Right ventricle myocardium inferior (tissue), 1 donor: ENCODE results near the gene ANK3. TPM values are rescaled to one million over a fixed set of nuclear protein-coding genes. Genes with fewer than 3 reads are reported as not detected.
"Not testable (repeated sequence)": the region's sequence is repeated elsewhere in the genome, so short reads cannot be mapped to it uniquely, and the experiment has no call there.

ENCODE experiments used
- ATAC-seq: fragments of 200-7000 bp; cut with Tn5 transposase; one replicate; pipeline ENCODE4 v1.9.1; 2020; ENCODE audit warnings: mild to moderate bottlenecking, moderate library complexity
- DNase-seq: peaks from one replicate; pipeline ENCODE4 v3.0.0; 2021; ENCODE audit errors: missing footprints
- intact Hi-C: fragments of 100-400 bp; cut with DNase I; formaldehyde crosslinking; loops from one replicate; pipeline ENCODE4 v1.11.0; 2022
- total RNA-seq: library from RNA; stranded (reverse); fragmentation: NEBNext Ultra II Directional; extraction: Animal tissue kit (Norgen Biotek cat#: 25700); gene quantifications from one replicate; pipeline ENCODE4 v1.2.1, GENCODE V29; 2021
- donor health status: DM: no; HTN: yes; CAD: no; lungs with severe emphysema.

ANK3 gene
- total RNA-seq, 1 donor from 2014 or later = 216 TPM

DNA sequence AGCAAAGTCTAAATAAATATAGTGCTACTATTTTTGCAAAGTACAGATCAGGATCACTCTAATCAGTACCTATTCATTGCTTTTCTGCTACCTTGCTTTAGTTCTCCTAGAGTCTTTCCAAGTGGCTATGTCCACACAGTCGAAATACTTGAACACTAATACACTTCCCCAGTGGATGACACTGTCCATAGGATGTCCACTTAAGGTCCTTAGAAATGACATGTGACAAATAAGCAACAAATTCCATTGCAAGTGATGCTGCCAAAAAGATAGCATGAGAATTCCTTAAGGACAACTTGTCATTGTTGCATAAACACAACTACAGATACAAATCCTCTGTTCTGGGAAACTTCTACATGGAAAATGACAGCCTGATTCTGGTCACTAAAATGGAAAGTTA, 93.6 kb downstream of the ANK3 start:
- no peak for DNase-seq
- intact Hi-C loops = loop anchor here (5.0 kb wide), 1 partner anchor 59 kb away; no protein-coding TSS in a partner anchor
- ATAC-seq = peak; percentile 33

DNA sequence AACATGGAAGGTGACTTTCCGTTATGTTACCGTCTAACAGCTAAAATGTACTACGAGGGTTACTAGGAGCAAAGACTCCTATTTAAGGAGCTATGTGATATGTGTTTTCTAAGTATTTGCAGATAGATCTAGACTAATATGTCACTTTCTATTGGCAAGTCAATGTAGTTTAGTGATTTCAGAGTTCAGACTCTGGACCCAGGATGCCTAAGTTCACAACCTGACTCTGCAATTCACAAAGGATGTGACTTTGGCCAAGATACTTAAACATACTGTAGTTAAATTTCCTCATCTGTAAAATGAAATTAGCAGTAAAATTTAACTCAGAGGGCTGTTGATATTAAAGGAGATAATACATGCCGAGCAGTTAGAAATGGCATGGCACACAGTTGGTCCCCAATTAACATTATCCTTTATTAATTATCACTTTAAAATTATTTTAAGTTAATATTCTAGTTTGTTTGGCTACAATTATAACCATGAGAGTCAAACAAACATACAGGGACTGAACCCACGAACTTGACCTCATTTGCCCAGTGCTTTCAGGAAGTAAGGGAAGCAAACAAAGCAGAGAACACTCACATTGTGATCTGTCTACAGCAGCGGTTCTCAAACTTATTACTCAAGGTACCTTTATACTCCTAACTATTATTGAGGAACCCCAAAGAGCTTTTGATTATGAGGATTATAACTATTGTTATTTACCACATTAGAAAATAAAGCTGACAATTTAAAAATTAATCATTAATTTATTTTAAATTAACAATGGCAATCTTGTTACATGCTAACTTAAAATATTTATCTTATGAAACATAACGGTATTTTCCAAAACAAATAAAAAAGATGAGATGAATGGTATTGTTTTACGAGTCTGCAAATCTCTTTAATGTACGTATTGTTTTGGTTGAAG, 94.4 kb downstream of the ANK3 start:
- DNase-seq (no peak), ATAC-seq (no peak)
- intact Hi-C loops = loop anchor here (5.0 kb wide), 1 partner anchor 58 kb away; no protein-coding TSS in a partner anchor

DNA sequence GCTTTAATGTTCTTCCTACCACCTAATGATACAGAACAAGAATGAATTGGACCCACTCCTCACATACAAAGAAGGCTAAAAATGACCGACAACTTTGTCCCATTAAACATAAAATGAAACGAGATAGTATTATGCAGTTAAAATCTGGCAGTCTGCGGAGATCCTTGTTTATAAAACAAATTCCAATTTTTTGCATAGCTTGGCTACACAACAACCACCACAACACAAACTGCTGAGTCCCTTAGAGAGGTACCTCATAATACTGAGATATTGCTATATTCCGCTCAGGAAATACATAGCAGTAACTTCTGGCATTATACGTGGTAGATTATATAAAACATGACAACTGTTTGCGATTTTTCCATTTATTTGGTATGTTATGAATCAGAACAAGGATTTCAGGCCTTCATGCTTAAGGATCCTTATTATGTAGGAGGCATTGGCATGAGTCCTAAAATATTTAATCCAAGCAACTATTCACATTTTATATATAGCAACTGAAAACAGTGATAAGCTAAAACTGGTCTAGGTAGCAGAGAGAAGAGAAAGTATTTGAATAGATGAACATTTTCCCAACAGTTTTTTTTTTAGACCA, 96.0 kb downstream of the ANK3 start:
- no peak for DNase-seq
- no peak for ATAC-seq
- intact Hi-C loops = no loop called here

DNA sequence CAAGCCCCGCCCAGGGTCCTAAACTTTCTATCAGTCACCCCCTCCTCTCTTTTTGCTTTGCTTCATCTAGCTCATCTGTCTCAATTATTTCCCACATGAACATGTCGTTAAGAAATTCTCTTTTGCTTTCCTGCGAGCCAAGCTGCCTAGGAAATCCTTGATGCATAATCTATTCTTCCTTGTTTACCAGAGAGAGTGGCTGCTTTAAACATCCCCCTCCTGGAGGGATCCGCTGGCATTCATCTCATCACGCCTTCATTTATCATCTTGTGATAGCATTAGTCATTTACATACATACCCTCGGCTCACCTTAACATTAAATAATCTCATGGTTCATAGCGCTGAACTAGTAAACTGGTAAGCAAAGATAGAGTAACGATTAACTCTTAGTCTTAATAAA, 96.7 kb downstream of the ANK3 start:
- intact Hi-C loops = no loop called here
- DNase-seq (no peak), ATAC-seq (no peak)

DNA sequence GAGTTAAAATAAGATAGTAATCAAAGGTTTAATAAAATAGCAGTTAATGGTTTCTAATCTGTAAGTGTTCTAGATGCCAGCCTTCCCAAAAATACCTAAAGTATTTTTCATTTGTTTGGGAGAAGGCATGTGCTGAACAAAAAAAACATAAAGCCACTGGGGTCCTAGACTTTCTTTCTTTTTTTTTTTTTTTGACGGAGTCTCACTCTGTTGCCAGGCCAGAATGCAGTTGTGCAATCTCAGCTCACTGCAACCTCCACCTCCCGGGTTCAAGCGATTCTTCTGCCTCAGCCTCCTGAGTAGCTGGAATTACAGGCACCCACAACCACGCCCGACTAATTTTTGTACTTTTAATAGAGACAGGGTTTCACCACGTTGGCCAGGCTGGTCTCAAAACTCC, 97.1 kb downstream of the ANK3 start:
- DNase-seq, ATAC-seq, intact Hi-C loops: not testable (repeated sequence)

DNA sequence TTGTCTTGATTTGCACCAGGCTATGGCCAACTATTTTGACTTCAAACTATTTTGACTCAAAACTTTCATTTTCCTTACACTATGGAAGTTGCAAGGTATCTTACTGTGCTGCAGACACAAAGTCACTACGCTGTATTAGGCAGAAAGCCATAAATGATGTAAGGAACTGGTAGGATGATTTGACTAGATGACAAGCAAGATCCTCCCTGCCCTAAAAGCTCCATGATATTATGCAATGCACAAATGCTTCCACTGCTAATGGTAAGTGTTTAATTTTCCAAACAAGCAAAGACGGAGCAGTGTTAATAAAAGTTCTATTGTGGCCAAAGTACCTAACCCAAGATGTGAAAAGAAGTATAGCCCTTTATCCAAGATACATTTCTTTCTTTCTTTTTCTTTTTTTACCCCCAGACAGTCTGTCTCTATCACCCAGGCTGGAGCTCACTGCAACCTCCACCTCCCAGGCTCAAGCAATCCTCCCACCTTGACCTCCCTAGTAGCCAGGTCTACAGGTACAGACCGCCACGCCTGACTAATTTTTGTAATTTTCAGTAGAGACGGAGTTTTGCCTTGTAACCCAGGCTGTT, 98.2 kb downstream of the ANK3 start:
- no peak for DNase-seq
- ATAC-seq = peak; percentile 14
- intact Hi-C loops = no loop called here

DNA sequence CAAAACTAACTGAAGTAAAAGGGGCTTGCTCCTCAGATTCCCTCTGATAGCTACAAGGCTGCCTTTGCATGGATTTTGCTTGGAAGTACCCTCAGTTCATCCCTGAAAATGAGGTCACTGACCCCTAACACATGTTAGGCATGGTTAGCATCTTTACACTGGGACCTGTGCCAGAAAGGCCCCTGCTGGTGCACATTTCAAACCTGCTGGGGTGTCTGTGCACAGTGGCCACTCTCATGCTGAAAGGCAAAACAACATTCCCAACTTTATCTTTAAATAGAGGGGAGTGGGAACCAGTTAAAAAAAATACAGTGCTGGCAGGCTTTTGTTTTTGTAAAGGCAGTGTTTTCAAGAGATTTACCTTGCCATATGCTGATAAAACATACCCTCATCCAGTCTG, 99.1 kb downstream of the ANK3 start:
- no peak for ATAC-seq

DNA sequence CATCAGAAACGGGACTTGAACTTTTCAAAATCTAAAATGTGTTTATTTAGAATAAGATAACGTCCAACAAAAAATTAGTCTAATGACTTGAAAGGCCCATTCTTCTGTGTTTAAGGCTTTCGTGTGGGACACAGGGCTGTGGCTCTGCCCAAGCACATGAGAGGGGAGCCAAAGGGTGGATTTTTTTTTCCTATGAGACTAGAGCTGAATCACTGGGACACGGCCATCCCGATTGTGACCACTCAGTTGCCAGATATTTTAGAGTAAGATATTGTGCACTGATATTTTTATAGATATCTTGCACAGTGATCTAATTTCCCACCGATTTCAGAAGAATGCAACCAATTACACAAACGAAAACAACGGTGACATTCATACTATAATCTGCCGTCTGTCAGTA, 99.9 kb downstream of the ANK3 start:
- DNase-seq (no peak), ATAC-seq (no peak)
- intact Hi-C loops = no loop called here

More for the DNA sequence above, 99.1 kb downstream of the ANK3 start:
- intact Hi-C loops = no loop called here
- DNase-seq = no peak

DNA sequence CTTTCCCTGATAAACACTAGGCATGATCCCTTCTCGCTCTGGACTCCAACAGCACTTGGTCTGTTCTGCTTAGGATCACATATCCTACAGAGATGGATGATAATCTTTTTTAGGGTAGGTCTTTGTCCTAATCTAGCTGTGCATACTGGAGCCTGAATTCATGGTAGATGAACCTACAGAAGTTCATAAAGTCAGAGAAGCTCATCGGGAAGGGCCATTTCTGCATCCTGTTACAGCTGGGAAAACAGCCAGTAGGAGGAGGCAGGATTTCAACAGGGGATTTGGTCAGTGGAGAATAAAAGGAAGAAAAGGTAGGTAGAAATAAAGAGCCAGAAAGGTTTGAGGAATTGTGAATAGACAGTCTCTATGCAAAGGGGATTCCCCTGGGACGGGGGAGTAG, 101.4 kb downstream of the ANK3 start:
- no peak for DNase-seq
- no peak for ATAC-seq
- intact Hi-C loops = no loop called here

DNA sequence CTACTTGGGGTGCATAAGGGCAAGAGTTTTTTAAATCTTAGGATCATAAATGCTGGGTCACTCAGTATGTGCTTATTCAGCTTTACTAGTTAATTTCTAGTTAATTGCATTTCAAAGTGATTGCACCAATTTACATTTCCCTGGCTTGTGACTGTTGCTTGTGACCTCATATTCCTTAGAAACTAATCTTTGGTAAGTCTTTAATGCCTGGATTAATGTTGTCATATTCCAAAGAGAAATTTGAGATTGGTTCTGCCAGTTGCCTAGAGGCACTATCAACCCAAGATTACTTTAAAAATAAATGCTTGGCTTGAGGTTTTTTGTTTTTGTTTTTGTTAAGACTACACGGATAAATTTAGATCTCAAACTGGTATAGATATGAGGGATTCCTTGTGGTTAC, 103.1 kb downstream of the ANK3 start:
- DNase-seq (no peak), ATAC-seq (no peak)
- intact Hi-C loops = no loop called here

DNA sequence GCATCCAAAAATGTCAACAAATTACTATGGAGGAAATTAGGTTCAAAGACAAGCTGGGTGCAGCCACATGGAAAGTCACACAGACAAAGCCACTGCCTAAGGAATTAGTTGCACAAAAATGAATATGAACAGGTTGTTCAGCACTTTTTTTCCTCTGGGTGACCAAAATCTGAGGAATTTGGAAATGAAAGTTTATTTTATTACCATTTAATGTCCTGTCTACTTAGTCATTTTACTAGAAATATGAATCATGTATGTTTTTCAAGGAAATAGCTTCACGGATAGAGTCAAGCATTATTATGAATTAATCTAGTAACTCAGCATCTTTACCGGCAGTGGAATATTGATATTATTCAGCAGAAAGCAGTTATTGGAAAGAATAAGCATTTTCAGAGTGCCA, 106.3 kb downstream of the ANK3 start:
- intact Hi-C loops = no loop called here
- no peak for ATAC-seq
- no peak for DNase-seq

DNA sequence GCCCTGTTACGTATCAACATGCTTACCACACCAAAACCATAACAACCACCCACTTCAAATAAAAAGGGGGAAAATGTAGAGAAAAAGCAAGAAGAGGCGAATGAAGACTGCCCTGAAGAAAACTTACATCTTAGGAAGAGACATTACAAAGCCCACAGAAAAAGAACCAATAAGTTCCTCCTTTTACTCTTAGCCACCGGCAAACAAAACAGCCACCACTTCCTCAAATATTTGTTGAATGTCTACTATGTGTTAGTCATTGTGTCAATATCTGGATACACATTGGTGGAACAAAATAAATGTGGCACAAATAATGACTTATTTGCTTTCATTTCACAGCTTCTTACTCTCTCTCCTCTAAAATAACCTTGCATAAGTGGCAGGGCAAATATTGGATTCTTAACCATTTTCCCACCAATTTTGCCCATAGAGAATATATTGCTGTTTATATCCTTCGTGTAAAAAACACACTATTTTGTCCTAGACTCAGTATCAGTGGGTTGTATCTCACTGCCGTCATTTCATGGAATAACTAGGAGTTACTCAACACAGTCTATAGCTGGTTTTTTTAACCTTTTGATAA, 106.8 kb downstream of the ANK3 start:
- DNase-seq = no peak
- intact Hi-C loops = no loop called here
- no peak for ATAC-seq

DNA sequence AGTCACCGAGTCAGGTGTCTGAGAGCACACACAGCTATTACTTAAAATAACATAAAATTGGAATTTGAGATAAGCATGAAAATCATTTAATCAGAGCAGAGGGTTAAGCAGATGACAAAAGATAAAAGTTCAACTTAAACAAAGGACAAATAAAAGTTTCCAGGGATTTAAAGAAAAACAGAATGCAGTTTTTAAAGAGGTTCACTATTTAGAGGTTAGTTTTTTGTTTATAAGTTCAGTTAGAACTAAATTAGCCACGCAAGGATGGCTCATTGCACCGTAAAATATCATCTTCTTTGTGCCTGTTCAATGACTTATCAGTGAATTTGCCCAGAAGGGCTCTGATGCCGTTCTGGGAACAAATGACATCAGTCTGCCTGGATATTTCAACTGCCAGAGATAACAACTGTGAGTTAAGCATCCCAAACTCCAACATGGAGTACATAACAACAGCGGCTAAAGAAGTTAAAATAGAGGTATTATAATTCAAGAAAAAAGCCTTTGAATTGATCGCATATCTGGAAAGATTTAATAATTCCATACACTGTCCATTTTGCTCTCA, 107.8 kb downstream of the ANK3 start:
- ATAC-seq = peak; percentile 81
- intact Hi-C loops = no loop called here
- no peak for DNase-seq

DNA sequence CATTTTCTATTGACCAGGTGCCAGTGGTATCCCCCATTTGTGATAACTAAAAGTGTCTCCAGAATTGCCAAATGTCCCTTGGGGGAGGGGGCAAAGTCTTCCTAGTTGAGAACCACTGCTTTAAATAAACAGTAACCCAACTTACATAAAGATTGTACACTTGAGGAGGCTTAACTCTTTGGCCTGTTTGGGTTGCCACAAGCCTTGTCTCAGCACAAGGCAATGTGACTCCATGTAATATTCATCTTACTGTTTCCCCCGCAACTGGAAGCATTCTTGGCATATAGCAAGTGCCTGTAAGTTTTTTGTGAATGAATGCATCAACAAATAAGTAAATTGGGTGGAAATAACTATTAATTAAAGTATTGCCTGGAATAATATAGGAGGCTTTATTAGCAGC, 108.3 kb downstream of the ANK3 start:
- ATAC-seq (no peak), DNase-seq (no peak)
- intact Hi-C loops = no loop called here

DNA sequence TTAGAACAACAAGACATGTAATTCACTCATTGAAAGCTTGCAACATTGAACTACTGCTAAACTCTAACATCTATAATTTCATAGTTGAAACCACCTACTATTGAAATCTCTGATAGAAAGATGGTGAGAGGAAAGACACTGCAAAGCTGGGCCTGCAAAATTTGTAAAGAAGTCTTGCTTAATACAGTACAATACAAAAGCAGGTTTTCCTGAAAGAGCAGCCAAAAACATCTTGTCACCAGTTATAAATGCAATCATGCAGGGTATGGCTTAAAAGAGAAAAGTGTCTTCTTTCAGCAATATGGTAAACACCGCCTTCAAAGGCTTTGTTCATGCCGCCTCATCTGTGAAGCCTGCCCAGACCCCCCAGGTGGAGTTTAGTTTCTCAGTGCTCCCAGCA, 109.2 kb downstream of the ANK3 start:
- DNase-seq (no peak), ATAC-seq (no peak)
- intact Hi-C loops = no loop called here

DNA sequence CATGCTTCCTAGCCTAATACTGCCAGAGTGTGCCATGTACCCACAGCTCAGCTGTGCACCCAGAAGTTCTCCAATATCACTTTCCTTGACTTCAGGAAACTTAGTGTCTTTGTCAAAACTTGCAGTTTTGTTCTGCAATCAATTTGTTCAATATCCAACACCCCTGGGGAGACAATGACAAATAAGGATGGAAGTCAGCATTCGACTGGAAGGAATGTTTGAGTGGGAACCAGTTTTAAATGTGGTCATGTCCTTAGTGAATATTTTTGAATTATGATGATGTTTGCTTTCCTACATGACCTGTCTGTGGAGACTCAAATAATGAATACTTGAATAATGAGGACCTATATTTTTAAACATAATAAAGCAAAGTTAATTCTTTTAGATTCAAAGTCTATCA, 112.0 kb downstream of the ANK3 start:
- intact Hi-C loops = no loop called here

DNA sequence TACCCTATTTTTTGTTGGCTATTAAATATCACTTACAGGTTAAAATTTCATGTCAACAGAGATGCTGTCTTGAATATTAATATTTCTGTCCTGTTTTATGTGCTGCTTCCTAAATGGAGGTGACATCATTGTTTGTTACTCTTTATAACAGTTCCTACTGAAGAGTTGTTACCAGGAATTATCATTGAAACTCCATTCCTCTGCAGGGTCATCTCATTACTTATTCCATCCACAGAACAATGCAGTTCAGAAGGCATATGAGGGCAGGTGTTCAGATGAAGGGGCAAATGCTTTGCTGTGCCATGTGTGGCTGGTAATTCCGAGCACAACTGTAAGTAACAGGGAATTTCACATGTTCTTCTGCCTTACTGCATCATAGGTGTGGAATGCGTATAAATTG, 113.4 kb downstream of the ANK3 start:
- intact Hi-C loops = no loop called here
- DNase-seq (no peak), ATAC-seq (no peak)

More for the DNA sequence above, 112.0 kb downstream of the ANK3 start:
- DNase-seq (no peak), ATAC-seq (no peak)

DNA sequence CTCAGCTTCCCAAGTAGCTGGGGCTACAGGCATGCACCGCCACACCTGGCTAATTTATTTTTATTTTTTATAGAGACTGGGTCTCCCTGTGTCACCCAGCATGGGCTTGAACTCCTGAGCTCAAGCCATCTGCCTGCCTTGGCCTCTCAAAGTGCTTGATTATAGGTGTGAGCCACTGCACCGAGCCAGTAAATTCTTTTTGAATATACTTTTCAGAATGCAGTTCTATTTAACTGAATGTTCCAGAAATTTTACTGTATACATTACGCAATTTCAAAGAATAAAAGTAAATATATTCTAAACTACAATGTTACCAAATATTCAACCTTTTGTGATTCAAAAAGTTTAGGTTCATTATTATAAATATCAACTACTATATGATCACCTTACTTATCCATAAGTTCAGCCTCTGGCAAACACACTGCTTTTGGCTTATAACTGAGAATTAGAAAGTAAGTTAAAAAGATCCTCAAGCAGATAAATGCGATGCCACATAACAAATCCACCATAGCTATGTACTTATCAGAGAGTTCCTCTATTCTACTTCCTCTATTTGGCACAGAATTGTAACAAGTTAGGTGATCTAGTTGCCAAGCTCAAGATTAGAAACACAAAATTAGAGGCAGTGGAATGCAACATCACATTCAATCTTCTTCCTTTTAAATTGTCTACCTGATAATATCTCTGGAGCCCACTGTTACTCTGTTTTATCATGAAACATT, 118.2 kb downstream of the ANK3 start:
- ATAC-seq (no peak), DNase-seq (no peak)
- intact Hi-C loops = no loop called here

DNA sequence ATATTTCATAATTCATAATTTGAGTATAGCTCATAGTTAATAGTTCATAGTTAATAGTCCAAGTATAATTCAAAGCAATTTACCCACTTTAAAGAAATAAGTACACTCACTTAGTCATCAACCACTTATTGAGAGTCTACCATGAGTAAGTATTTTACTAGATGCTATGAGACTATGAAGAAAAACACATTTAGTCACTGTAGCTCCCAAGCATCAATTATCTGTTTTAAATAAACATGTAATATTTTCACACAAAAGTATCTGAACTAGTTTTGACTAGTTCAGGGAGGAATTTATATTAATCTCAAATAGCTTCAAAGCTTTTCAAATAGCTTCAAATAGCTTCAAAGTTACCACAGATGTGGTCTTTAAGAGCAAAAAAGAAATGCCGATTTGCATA, 119.2 kb downstream of the ANK3 start:
- ATAC-seq (no peak), DNase-seq (no peak)
- intact Hi-C loops = no loop called here
